PC-9 (cell line): ENCODE measurements around the gene MR1.

Source experiments
- CTCF ChIP-seq: fragments of 200-600 bp; sonication (generic); conservative IDR thresholded peaks from 2 replicates; pipeline ENCODE4 v1.6.1; 2017; ENCODE audit warnings: mixed run types, antibody characterized with exemption, mild to moderate bottlenecking, moderate library complexity
- EZH2 ChIP-seq: fragments of 200-600 bp; sonication (generic); IDR thresholded peaks from 2 replicates; pipeline ENCODE4 v1.8.0; 2017; ENCODE audit warnings: antibody characterized with exemption, low read depth

GRCh38 chr1:181032535-181032934, 1.2 kb upstream of the MR1 start:
- TF ChIP-seq CTCF: no peak
- TF ChIP-seq EZH2: no peak
